LNCAP (cell line): ENCODE measurements around the gene KRTAP2-3.
"Not testable (repeated sequence)": the region's sequence is repeated elsewhere in the genome, so short reads cannot be mapped to it uniquely, and the experiment has no call there.

Experiments used
- CTCF ChIP-seq: fragments of 450-650 bp; IDR thresholded peaks from 2 replicates; pipeline ENCODE4 v1.5.1; 2017; ENCODE audit warnings: mild to moderate bottlenecking

The KRTAP2-3 gene, protein sequence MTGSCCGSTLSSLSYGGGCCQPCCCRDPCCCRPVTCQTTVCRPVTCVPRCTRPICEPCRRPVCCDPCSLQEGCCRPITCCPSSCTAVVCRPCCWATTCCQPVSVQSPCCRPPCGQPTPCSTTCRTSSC

GRCh38 chr17:41060052-41060604, at the start of gene KRTAP2-3:
Gene KRTAP2-3, minus strand, starts transcription at chr17:41060114. Its CDS starts 64 bp downstream, at chr17:41060050.
- TF ChIP-seq CTCF, result no peak

- no peak for TF ChIP-seq CTCF
Measured at GRCh38 chr17:41107941-41108450, 48.1 kb upstream of the KRTAP2-3 start.

- TF ChIP-seq CTCF, result not testable (repeated sequence)
Measured at GRCh38 chr17:41105347-41105746, 45.4 kb upstream of the KRTAP2-3 start, which contains the start of gene KRTAP4-9. Gene KRTAP4-9, plus strand, starts transcription at chr17:41105389. Its CDS starts 0 bp downstream, at chr17:41105389.

DNA sequence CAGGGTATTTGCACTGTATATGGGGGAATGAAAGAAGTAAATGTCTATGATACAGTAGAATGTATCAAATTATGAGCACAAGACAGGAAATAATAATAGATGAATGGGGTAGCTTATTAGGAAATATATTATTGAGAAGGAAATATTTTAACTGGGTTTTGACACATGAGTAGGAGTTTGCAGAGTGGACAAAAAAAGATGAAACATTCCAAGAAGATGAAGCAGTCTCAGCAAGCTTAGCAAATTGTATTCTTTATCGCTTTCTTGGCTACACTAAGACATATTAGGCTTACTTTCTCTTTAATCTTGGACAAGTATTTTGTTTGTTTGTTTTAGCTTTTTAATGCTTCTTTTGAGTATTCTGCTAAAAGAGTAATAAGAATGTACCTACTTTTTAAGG, 44.0 kb upstream of the KRTAP2-3 start:
- no peak for TF ChIP-seq CTCF

DNA sequence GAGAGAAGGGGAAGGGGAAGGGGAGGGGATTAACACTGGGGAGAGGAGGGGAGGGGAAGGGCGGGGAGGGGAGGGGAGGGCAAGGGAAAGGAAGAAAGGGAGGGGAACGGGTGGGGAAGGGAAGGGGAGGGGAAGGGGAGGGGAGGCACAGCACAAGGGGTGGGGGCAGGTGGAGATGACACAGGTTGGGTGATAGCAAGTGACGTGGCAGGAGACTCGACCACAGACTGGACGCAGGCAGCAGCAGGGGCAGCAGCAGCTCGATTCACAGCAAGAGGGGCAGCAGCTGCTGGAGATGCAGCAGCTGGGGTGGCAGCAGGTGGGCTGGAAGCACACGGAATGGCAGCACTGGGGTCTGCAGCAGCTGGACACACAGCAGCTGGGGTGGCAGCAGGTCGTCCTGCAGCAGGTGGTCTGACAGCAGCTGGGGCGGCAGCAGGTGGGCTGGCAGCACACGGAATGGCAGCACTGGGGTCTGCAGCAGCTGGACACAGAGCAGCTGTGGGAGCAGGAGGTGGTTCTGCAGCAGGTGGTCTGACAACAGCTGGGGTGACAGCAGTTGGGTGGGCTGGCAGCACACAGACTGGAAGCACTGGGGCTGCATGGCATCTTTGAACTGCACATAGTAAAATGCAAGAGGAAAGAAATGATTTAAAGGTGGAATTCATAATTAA, 41.8 kb upstream of the KRTAP2-3 start, which contains the start of gene KRTAP4-16:
KRTAP4-16 (minus strand) TSS at position 624 of the 674 bp plus-strand sequence; CDS start at position 624, 0 bp downstream.
- no peak for TF ChIP-seq CTCF

DNA sequence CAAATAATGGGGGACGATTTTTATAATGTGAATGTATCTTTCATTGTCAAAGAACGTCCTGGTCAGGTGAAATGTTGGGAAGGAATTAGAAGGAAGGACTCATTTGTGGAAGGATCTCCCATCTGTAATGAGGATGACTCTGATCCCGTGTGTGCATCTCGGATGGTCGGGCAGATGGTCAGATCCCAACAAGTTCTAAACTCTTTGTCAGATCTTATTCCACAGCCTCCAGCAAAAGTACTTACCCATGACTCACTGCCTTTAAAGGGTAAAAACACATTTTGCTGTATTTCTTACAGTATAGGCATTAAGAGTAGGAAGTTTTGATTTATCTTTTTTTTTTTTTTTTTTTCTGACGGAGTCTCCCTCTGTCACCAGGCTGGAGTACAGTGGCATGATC, 38.6 kb upstream of the KRTAP2-3 start:
- no peak for TF ChIP-seq CTCF

DNA sequence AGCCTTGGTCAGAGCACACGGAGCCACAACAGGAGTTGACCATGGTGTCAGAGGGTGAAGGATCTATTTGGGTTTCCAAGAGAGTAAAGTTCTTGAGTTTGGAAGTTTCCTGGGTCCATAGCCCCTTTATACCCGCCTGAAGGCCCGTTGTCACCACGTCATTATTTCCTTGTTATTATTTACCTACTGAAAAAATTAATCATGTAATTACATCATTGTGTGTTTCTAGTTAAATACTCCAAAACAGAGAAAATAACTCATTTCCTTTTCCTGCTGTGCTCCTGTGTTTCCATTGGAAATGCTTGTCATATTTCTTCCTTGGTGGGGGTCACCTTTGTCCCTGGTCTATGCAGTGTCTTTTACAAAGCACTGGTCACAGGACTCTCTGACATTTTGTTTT, 38.1 kb upstream of the KRTAP2-3 start, which contains the start of gene KRTAP4-8:
KRTAP4-8 (minus strand) TSS at position 101 of the 400 bp plus-strand sequence; CDS start at position 43, 58 bp downstream.
- TF ChIP-seq CTCF, result no peak
